Neural cell (in vitro differentiated cells): ENCODE results near the gene TSPAN9. TPM values are rescaled to one million over a fixed set of nuclear protein-coding genes. Genes with fewer than 3 reads are reported as not detected.

Source experiments
- H2AFZ ChIP-seq: fragments of 200-600, 300-800 bp; sonication (generic), shearing (Covaris generic); 2 replicates; pipeline ENCODE4 v1.6.0; 2014; ENCODE audit warnings: low read depth, mild to moderate bottlenecking, antibody characterized with exemption, low read length, moderate library complexity
- H3F3A ChIP-seq: fragments of 200-600 bp; shearing (Covaris generic); 2 replicates; pipeline ENCODE4 v1.6.1; 2016; ENCODE audit warnings: mild to moderate bottlenecking, moderate library complexity, mixed read lengths, antibody characterized with exemption, low read length; ENCODE audit not compliant: insufficient read depth, poor library complexity, severe bottlenecking
- H3K27ac ChIP-seq: fragments of 200-600, 300-800 bp; sonication (generic), shearing (Covaris generic); 2 replicates; pipeline ENCODE4 v1.5.1; 2014; ENCODE audit warnings: mild to moderate bottlenecking, low read length, moderate library complexity
- H3K27me3 ChIP-seq: fragments of 300-800, 200-600 bp; sonication (generic), shearing (Covaris generic); 2 replicates; pipeline ENCODE4 v1.6.0; 2014; ENCODE audit warnings: mild to moderate bottlenecking, low read depth, low read length, moderate library complexity; ENCODE audit not compliant: insufficient read depth
- H3K36me3 ChIP-seq: fragments of 300-800, 200-600 bp; sonication (generic), shearing (Covaris generic); 2 replicates; pipeline ENCODE4 v1.5.1; 2014; ENCODE audit warnings: mild to moderate bottlenecking, antibody characterized with exemption, low read length, moderate library complexity; ENCODE audit not compliant: insufficient read depth
- H3K4me2 ChIP-seq: fragments of 300-800, 200-600 bp; sonication (generic), shearing (Covaris generic); 2 replicates; pipeline ENCODE4 v1.6.0; 2014; ENCODE audit warnings: mild to moderate bottlenecking, low read length
- H3K4me3 ChIP-seq: fragments of 300-800, 200-600 bp; sonication (generic), shearing (Covaris generic); 2 replicates; pipeline ENCODE4 v1.5.1; 2014; ENCODE audit warnings: mild to moderate bottlenecking, low read length, moderate library complexity
- H3K79me2 ChIP-seq: fragments of 200-600 bp; shearing (Covaris generic); replicated peaks from 2 replicates; pipeline ENCODE4 v1.6.0; 2014; ENCODE audit warnings: mild to moderate bottlenecking, low read length, moderate library complexity; ENCODE audit not compliant: insufficient read depth
- H3K9ac ChIP-seq: fragments of 300-800, 200-600 bp; sonication (generic), shearing (Covaris generic); 2 replicates; pipeline ENCODE4 v1.6.1; 2016; ENCODE audit warnings: mild to moderate bottlenecking, low read length, mixed read lengths
- H3K9me2 ChIP-seq: fragments of 200-600 bp; shearing (Covaris generic); 2 replicates; pipeline ENCODE4 v1.6.1; 2016; ENCODE audit warnings: mild to moderate bottlenecking, low read length, mixed read lengths; ENCODE audit not compliant: insufficient read depth
- H3K9me3 ChIP-seq: fragments of 200-600, 300-800 bp; sonication (generic), shearing (Covaris generic); 2 replicates; pipeline ENCODE4 v1.6.1; 2016; ENCODE audit warnings: mild to moderate bottlenecking, mixed run types, low read length, moderate library complexity, mixed read lengths
- H4K20me1 ChIP-seq: fragments of 200-600 bp; shearing (Covaris generic); 2 replicates; pipeline ENCODE4 v1.6.1; 2016; ENCODE audit warnings: mild to moderate bottlenecking, mixed run types; ENCODE audit not compliant: insufficient read depth
- EP300 ChIP-seq: fragments of 450-650 bp; conservative IDR thresholded peaks from 2 replicates; pipeline ENCODE4 v1.6.1; 2014; ENCODE audit warnings: antibody characterized with exemption, mild to moderate bottlenecking, moderate library complexity; ENCODE audit not compliant: poor library complexity, severe bottlenecking
- EZH2 ChIP-seq: fragments of 200-600, 300-800 bp; shearing (Covaris generic), sonication (generic); IDR thresholded peaks from 2 replicates; pipeline ENCODE4 v1.6.1; 2014; ENCODE audit warnings: antibody characterized with exemption, low read length, borderline replicate concordance, mild to moderate bottlenecking; ENCODE audit not compliant: insufficient read depth, poor library complexity, severe bottlenecking
- MXI1 ChIP-seq: fragments of 450-650 bp; conservative IDR thresholded peaks from 2 replicates; pipeline ENCODE4 v1.6.1; 2014; ENCODE audit warnings: antibody characterized with exemption, mild to moderate bottlenecking; ENCODE audit not compliant: poor library complexity, severe bottlenecking
- POLR2AphosphoS5 ChIP-seq: IDR thresholded peaks from 2 replicates; pipeline ENCODE4 v1.6.1; 2012
- RAD21 ChIP-seq: fragments of 450-650 bp; conservative IDR thresholded peaks from 2 replicates; pipeline ENCODE4 v1.6.1; 2014; ENCODE audit warnings: antibody characterized with exemption, mild to moderate bottlenecking, moderate library complexity
- REST ChIP-seq: IDR thresholded peaks from 2 replicates; pipeline ENCODE4 v1.6.1; 2012; ENCODE audit warnings: borderline replicate concordance
- SMC3 ChIP-seq: fragments of 450-650 bp; conservative IDR thresholded peaks from 2 replicates; pipeline ENCODE4 v1.6.1; 2014; ENCODE audit warnings: antibody characterized with exemption, mild to moderate bottlenecking, moderate library complexity; ENCODE audit not compliant: poor library complexity
- TAF1 ChIP-seq: IDR thresholded peaks from 2 replicates; pipeline ENCODE4 v1.6.1; 2012; ENCODE audit warnings: low read depth
- polyA plus RNA-seq: library from polyadenylated mRNA; depleted of rRNA; stranded (reverse); fragments of >200 nt; gene quantifications from 2 replicates; pipeline ENCODE4 v1.2.3, GENCODE V29; 2014
- TF ChIP-seq, protein P1 (sequence below): fragments of 450-650 bp; IDR thresholded peaks from 2 replicates; pipeline ENCODE4 v1.5.1; 2014; ENCODE audit warnings: antibody characterized with exemption, mild to moderate bottlenecking, moderate library complexity; ENCODE audit not compliant: poor library complexity, severe bottlenecking

The TSPAN9 gene
- polyA plus RNA-seq, 1 donor from 2014 or later = 11.9 TPM

GRCh38 chr12:3144495-3144894 is 67.3 kb downstream of the TSPAN9 start:
- no peaks in the 10 kb centered on the region for H4K20me1 ChIP-seq
- H3K79me2 ChIP-seq = no peaks in the 10 kb centered on the region

DNA sequence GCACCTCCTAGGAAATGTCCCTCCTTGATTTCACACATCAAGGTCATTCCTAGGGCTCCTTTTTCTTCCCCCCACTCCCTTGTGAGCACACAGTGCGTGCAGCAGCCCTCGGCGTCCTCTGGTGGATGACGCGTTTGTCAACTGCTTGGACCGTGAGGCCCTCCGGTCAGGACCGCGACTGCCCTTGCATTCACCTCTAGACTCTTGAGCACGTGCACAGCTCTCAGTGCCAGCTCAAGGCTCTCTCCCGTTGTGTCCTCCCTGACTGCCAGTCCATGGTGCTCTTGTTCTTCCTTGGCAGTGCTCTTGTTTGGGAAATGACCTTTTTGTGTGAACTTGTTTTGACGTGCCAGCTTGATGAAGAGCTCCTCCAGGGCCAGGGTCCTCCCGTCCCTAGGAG is 67.9 kb downstream of the TSPAN9 start:
- Histone ChIP-seq H3K4me3 (no peak overlapping the region), H3K27ac (no peak overlapping the region), H3K79me2 (no peaks in the 10 kb centered on the region), H3K9me3 (no peaks in the 10 kb centered on the region), H3K9ac (no peak overlapping the region), H3K4me2 (no peak overlapping the region), H4K20me1 (no peaks in the 10 kb centered on the region), H2AFZ (no peak overlapping the region), H3K36me3 (no peaks in the 10 kb centered on the region), H3F3A (no peaks in the 10 kb centered on the region), H3K27me3 (no peaks in the 10 kb centered on the region), H3K9me2 (no peaks in the 10 kb centered on the region)
- TF ChIP-seq EZH2 (no peak), EP300 (no peak), SMC3 (no peak), TAF1 (no peak), RAD21 (no peak), MXI1 (no peak), REST (no peak)
- TF ChIP-seq, protein P1, sequence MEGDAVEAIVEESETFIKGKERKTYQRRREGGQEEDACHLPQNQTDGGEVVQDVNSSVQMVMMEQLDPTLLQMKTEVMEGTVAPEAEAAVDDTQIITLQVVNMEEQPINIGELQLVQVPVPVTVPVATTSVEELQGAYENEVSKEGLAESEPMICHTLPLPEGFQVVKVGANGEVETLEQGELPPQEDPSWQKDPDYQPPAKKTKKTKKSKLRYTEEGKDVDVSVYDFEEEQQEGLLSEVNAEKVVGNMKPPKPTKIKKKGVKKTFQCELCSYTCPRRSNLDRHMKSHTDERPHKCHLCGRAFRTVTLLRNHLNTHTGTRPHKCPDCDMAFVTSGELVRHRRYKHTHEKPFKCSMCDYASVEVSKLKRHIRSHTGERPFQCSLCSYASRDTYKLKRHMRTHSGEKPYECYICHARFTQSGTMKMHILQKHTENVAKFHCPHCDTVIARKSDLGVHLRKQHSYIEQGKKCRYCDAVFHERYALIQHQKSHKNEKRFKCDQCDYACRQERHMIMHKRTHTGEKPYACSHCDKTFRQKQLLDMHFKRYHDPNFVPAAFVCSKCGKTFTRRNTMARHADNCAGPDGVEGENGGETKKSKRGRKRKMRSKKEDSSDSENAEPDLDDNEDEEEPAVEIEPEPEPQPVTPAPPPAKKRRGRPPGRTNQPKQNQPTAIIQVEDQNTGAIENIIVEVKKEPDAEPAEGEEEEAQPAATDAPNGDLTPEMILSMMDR = no peak

More at GRCh38 chr12:3144495-3144894, 67.3 kb downstream of the TSPAN9 start:
- H3K36me3 ChIP-seq = no peaks in the 10 kb centered on the region
- no peaks in the 10 kb centered on the region for H3K9me2 ChIP-seq
- no peak overlapping the region for H3K9ac ChIP-seq
- no peak overlapping the region for H2AFZ ChIP-seq
- no peak overlapping the region for H3K4me2 ChIP-seq
- no peaks in the 10 kb centered on the region for H3K9me3 ChIP-seq
- no peaks in the 10 kb centered on the region for H3K27me3 ChIP-seq
- H3K4me3 ChIP-seq = no peak overlapping the region
- no peak overlapping the region for H3K27ac ChIP-seq
- H3F3A ChIP-seq = no peaks in the 10 kb centered on the region
- TF ChIP-seq MXI1 (no peak), TAF1 (no peak), REST (no peak), EZH2 (no peak), RAD21 (no peak), SMC3 (no peak), EP300 (no peak), POLR2AphosphoS5 (no peak)
- TF ChIP-seq, protein P1 = no peak
